ENCODE results near the gene SOX9.

- no peak for TF ChIP-seq CTCF (optimal IDR thresholded peaks at IDR 0.05 in 1 of 3, IDR thresholded peaks at IDR 0.05 in 1 of 3, conservative IDR thresholded peaks at IDR 0.05 in 1 of 3; ENCODE audit: extremely low read depth in 1 of 3, insufficient read depth in 2 of 3, low read length in 3 of 3)
- no peak for TF ChIP-seq EZH2 (IDR thresholded peaks at IDR 0.05; ENCODE audit: low read length)
These were observed 20.9 kb upstream of the SOX9 start for GRCh38 chr17:72099919-72100318.

All from keratinocyte (primary cell).